K562 (cell line): ENCODE results near the gene TESMIN. TPM values are rescaled to one million over a fixed set of nuclear protein-coding genes. Genes with fewer than 3 reads are reported as not detected.

Experiments
- ATAC-seq: fragments of 200-7000 bp; cut with Tn5 transposase; 3 replicates; pipeline ENCODE4 v1.9.1; 2020; ENCODE audit warnings: moderate library complexity
- Bru-seq: library from RNA; stranded (reverse); fragments of 400-500 nt; gene quantifications from one replicate; lab custom pipeline; 2021; lab: Mats Ljungman, UMichigan
- BruChase-seq, 2 experiments: library from RNA; stranded (reverse); fragments of 400-500 nt; gene quantifications; one replicate each; lab custom pipeline; 2021; lab: Mats Ljungman, UMichigan
- BruUV-seq: library from RNA; stranded (reverse); fragments of 400-500 nt; replicated peaks from 2 replicates; lab custom pipeline; 2021; lab: Mats Ljungman, UMichigan
- CTCF ChIA-PET: fragments of 300-600 bp; formaldehyde crosslinking; extraction: SDS; loops from one replicate; lab custom pipeline; 2021; ENCODE audit warnings: low intra/inter-chr PET ratio; lab: Yijun Ruan, JAX
- POLR2A ChIA-PET: fragments of 300-600, 350-650 bp; sonication (Branson Sonifier 250); formaldehyde crosslinking; extraction: SDS; loops from one replicate; lab custom pipeline; 2021; ENCODE audit warnings: antibody characterized with exemption, inconsistent platforms; lab: Yijun Ruan, JAX
- DNase-seq, 4 experiments: peaks; one replicate each; pipeline versions ENCODE4 v3.0.0 to v3.0.0-alpha.2; 2011 to 2018; ENCODE audit warnings: low spot score in 3 of 4, mixed read lengths in 3 of 4; ENCODE audit errors: extremely low read depth in 1 of 4
- FAIRE-seq: peaks from 2 replicates; lab custom pipeline; 2011; peaks lifted over from hg19 to GRCh38; lab: Jason Lieb, UNC
- H2AFZ ChIP-seq: 2 replicates; pipeline ENCODE4 v1.6.0; 2011; ENCODE audit warnings: low read depth, low read length, control low read depth, inconsistent platforms
- H3K27ac ChIP-seq: fragments of 200-600 bp; 3 replicates; pipeline ENCODE4 v1.8.0; 2011; ENCODE audit warnings: low read depth, mild to moderate bottlenecking, control low read depth, inconsistent platforms, low read length, moderate library complexity, mixed read lengths; ENCODE audit errors: extremely low read depth
- H3K27me3 ChIP-seq, 2 experiments: fragments of 300-600 bp in 1 of 2; 2 replicates in 1 of 2; 3 replicates in 1 of 2; pipeline versions ENCODE4 v1.6.0 to v1.8.0; 2011; ENCODE audit warnings: inconsistent platforms in 2 of 2, low read length in 2 of 2, mild to moderate bottlenecking in 1 of 2, mixed read lengths in 1 of 2, moderate library complexity in 1 of 2; ENCODE audit not compliant: control insufficient read depth in 2 of 2, insufficient read depth in 2 of 2
- H3K36me3 ChIP-seq: fragments of 300-600 bp; 3 replicates; pipeline ENCODE4 v1.8.0; 2011; ENCODE audit warnings: mild to moderate bottlenecking, low read length, inconsistent platforms; ENCODE audit not compliant: control insufficient read depth, insufficient read depth
- H3K4me1 ChIP-seq, 2 experiments: fragments of 200-600 bp in 1 of 2; replicated peaks in 1 of 2; 2 replicates in 1 of 2; 3 replicates in 1 of 2; pipeline versions ENCODE4 v1.5.1 to v1.8.0; 2011; ENCODE audit warnings: inconsistent platforms in 2 of 2, low read length in 2 of 2, mild to moderate bottlenecking in 1 of 2, mixed read lengths in 1 of 2, moderate library complexity in 1 of 2; ENCODE audit not compliant: control insufficient read depth in 2 of 2, insufficient read depth in 2 of 2
- H3K4me2 ChIP-seq: 2 replicates; pipeline ENCODE4 v1.6.1; 2011; ENCODE audit warnings: low read length, control low read depth, inconsistent platforms, mixed read lengths; ENCODE audit not compliant: insufficient read depth
- H3K4me3 ChIP-seq: fragments of 200-600 bp; sonication (generic), shearing (Covaris generic); 2 replicates; pipeline ENCODE4 v1.5.1; 2016; ENCODE audit warnings: control low read depth, inconsistent platforms
- H3K79me2 ChIP-seq: fragments of 200-600 bp; 3 replicates; pipeline ENCODE4 v1.8.0; 2011; ENCODE audit warnings: low read length, inconsistent platforms; ENCODE audit not compliant: control insufficient read depth, insufficient read depth
- H3K9ac ChIP-seq, 2 experiments: 2 replicates each; pipeline versions ENCODE4 v1.6.0 to v1.6.1; 2011; ENCODE audit warnings: low read depth in 2 of 2, low read length in 2 of 2, control low read depth in 1 of 2, inconsistent platforms in 1 of 2, mild to moderate bottlenecking in 1 of 2, mixed read lengths in 1 of 2; ENCODE audit not compliant: insufficient read depth in 1 of 2
- H3K9me1 ChIP-seq: one replicate; pipeline ENCODE4 v1.6.0; 2011; ENCODE audit warnings: inconsistent platforms, mild to moderate bottlenecking, low read length, moderate library complexity; ENCODE audit not compliant: control insufficient read depth, insufficient read depth
- H3K9me3 ChIP-seq: replicated peaks from 2 replicates; pipeline ENCODE4 v1.5.1; 2011; ENCODE audit warnings: low read depth, low read length, inconsistent platforms; ENCODE audit not compliant: control insufficient read depth, insufficient read depth
- H4K20me1 ChIP-seq: replicated peaks from 2 replicates; pipeline ENCODE4 v1.6.1; 2011; ENCODE audit warnings: low read length, inconsistent platforms, mixed read lengths; ENCODE audit not compliant: control insufficient read depth, insufficient read depth
- BMI1 ChIP-seq: fragments of 150-350 bp; IDR thresholded peaks from 2 replicates; pipeline ENCODE4 v1.6.1; 2014; ENCODE audit warnings: low read length
- CBX5 ChIP-seq: IDR thresholded peaks from 2 replicates; pipeline ENCODE4 v1.6.1; 2014; ENCODE audit warnings: low read depth, borderline replicate concordance
- ELF4 ChIP-seq: fragments of 450-650 bp; formaldehyde crosslinking; IDR thresholded peaks from 2 replicates; pipeline ENCODE4 v1.4.0; 2022; ENCODE audit warnings: missing genetic modification characterization
- ETS1 ChIP-seq: conservative IDR thresholded peaks from 2 replicates; pipeline ENCODE4 v1.6.1; 2011; ENCODE audit warnings: low read depth, mild to moderate bottlenecking, low read length; ENCODE audit not compliant: control insufficient read depth
- MAZ ChIP-seq, 2 experiments: fragments of 450-650 bp in 1 of 2; sonication (generic) in 1 of 2; formaldehyde crosslinking; IDR thresholded peaks in 1 of 2; conservative IDR thresholded peaks in 1 of 2; 2 replicates each; pipeline versions ENCODE4 v1.4.0 to v1.5.0; 2020; ENCODE audit warnings: mild to moderate bottlenecking in 1 of 2, missing genetic modification reagents in 1 of 2
- MBD2 ChIP-seq: sonication (generic); IDR thresholded peaks from 2 replicates; pipeline ENCODE4 v1.6.1; 2016; ENCODE audit warnings: low read depth, borderline replicate concordance
- RB1 ChIP-seq: fragments of 450-650 bp; IDR thresholded peaks from 2 replicates; pipeline ENCODE4 v1.6.1; 2017; ENCODE audit warnings: low read depth, mild to moderate bottlenecking
- STAG1 ChIP-seq: sonication (generic); formaldehyde crosslinking; IDR thresholded peaks from 2 replicates; pipeline ENCODE4 v1.5.0; 2020; ENCODE audit warnings: missing genetic modification reagents, borderline replicate concordance
- ZMIZ1 ChIP-seq, 2 experiments: fragments of 150-350 bp in 1 of 2; IDR thresholded peaks; 2 replicates each; pipeline ENCODE4 v1.6.1; 2012 to 2016; ENCODE audit warnings: low read depth in 2 of 2, low read length in 2 of 2, mild to moderate bottlenecking in 1 of 2, moderate library complexity in 1 of 2
- ZNF384 ChIP-seq: IDR thresholded peaks from 2 replicates; pipeline ENCODE4 v1.6.1; 2012; ENCODE audit warnings: low read depth, low read length, improper control_type of control experiment
- WGBS: fragments of 100-300 bp; shearing (Covaris generic); methylation state at CpG from one replicate; pipeline ENCODE4 v1.1.6; 2016; ENCODE audit warnings: low coverage, mixed read lengths; ENCODE audit not compliant: insufficient coverage; ENCODE audit errors: missing lambda C conversion rate; 5-methylcytosine and 5-hydroxymethylcytosine counted together
- in situ Hi-C: fragments of 300-500 bp; cut with MboI; formaldehyde crosslinking; loops from 4 replicates; pipeline ENCODE4 v1.15.0; 2018; ENCODE audit warnings: inconsistent platforms, mixed read lengths
- intact Hi-C: fragments of 100-400 bp; cut with micrococcal nuclease; formaldehyde crosslinking; loops from 2 replicates; pipeline ENCODE4 v1.14.2; 2022
- long read RNA-seq, 3 experiments: library from polyadenylated mRNA in 2 of 3; library from RNA in 1 of 3; unstranded in 2 of 3; stranded (forward) in 1 of 3; transcript quantifications; one replicate each; pipeline ENCODE4 v2.0.0, GENCODE V29; 2019 to 2022
- polyA minus RNA-seq, 3 experiments: library from RNA; depleted of rRNA, polyadenylated mRNA; stranded (reverse); fragments of >200 nt; gene quantifications; 2 replicates each; pipeline ENCODE4 v1.2.3, GENCODE V29; 2011
- polyA plus RNA-seq, 8 experiments: library from polyadenylated mRNA; depleted of rRNA in 4 of 8; stranded (reverse) in 5 of 8; unstranded in 3 of 8; fragments of >200 nt; fragmentation: Nextera tagmentation in 2 of 8; fragmentation: Illumina TruSeq in 1 of 8; extraction: Ambion mirVana in 2 of 8; extraction: Trizol in 1 of 8; gene quantifications; 2 replicates each; pipeline versions ENCODE4 v1.2.1 to v1.2.3, GENCODE V29; 2011 to 2014; ENCODE audit warnings: inconsistent platforms in 1 of 8, missing spikeins in 1 of 8
- total RNA-seq, 7 experiments: library from RNA; depleted of rRNA in 6 of 7; stranded (reverse); fragments of >200 nt in 6 of 7; fragmentation: Illumina TruSeq in 2 of 7; extraction: Trizol in 2 of 7; gene quantifications; 2 replicates each; pipeline versions ENCODE4 v1.2.1 to v1.2.3, GENCODE V29; 2011 to 2021; ENCODE audit warnings: low replicate concordance in 1 of 7

TESMIN gene
- total RNA-seq (2011; cell fraction: chromatin; rRNA removed; ENCODE audit: low replicate concordance) = 17.7 and 23.8 TPM in 2 replicates
- 15.5 and 16.8 TPM in 2 replicates for total RNA-seq (2011; cell fraction: nucleolus; rRNA removed)
- total RNA-seq (2011; cell fraction: nucleoplasm; rRNA removed) = 16.2 and 30.6 TPM in 2 replicates
- total RNA-seq (2014; rRNA removed) (32.1 and 36.3 TPM in 2 replicates), total RNA-seq (2014; rRNA removed; fragmentation: Illumina TruSeq; extraction: Trizol) (12.2 and 16.9 TPM in 2 replicates), total RNA-seq (2015; rRNA removed; fragmentation: Illumina TruSeq; extraction: Trizol) (13.6 and 14.9 TPM in 2 replicates), total RNA-seq (2021) (43.3 and 50.5 TPM in 2 replicates), polyA plus RNA-seq (2011; rRNA removed) (15.0 and 18.2 TPM in 2 replicates), polyA plus RNA-seq (2014; fragmentation: Illumina TruSeq; extraction: Trizol) (12.5 and 15.4 TPM in 2 replicates), polyA plus RNA-seq (2014; fragmentation: Nextera tagmentation; extraction: Ambion mirVana) (10 to 100 TPM in 1 of 2 experiments, 1 to 10 TPM in 1; 8.9 to 13.8 TPM), polyA plus RNA-seq (2014; rRNA removed) (27.4 and 31.2 TPM in 2 replicates), polyA minus RNA-seq (2011; rRNA and poly(A)+ RNA removed) (6.2 and 6.4 TPM in 2 replicates), Bru-seq, nascent RNA (percentile 59 among the genes with signal in this experiment), BruChase-seq, experiment 1, labeled RNA remaining after a 2-hour chase (percentile 60 among the genes with signal in this experiment), BruChase-seq, experiment 2, labeled RNA remaining after a 6-hour chase (percentile 61 among the genes with signal in this experiment)
- polyA plus RNA-seq (2011; cell fraction: cytosol; rRNA removed) = 14.0 and 22.0 TPM in 2 replicates
- 27.6 and 38.7 TPM in 2 replicates for polyA plus RNA-seq (2011; cell fraction: nucleus; rRNA removed)
- 25.8 and 41.1 TPM in 2 replicates for polyA plus RNA-seq (2012)
- 11.1 and 15.8 TPM in 2 replicates for polyA minus RNA-seq (2011; cell fraction: cytosol; rRNA and poly(A)+ RNA removed)
- polyA minus RNA-seq (2011; cell fraction: nucleus; rRNA and poly(A)+ RNA removed) = 8.2 and 10.7 TPM in 2 replicates
- long read RNA-seq, experiment 1, transcript TESMIN-202 (2 exons, 643 nt) = major isoform, 30 of 99 reads
- long read RNA-seq, experiment 1, partial matches to known transcripts = 32 of 99 reads
- long read RNA-seq, experiment 1, other reads (novel, unspliced or antisense) = 35 of 99 reads
- long read RNA-seq, experiment 2, partial matches to known transcripts = 25 of 38 reads
- long read RNA-seq, experiment 2, other reads (novel, unspliced or antisense) = 8 of 38 reads
- long read RNA-seq, experiment 3, partial matches to known transcripts = 18 of 23 reads
- long read RNA-seq, experiment 3, other reads (novel, unspliced or antisense) = 4 of 23 reads

GRCh38 chr11:68751331-68751856 lies at the start of gene TESMIN:
Gene TESMIN, minus strand, starts transcription at chr11:68751520. Its CDS starts 860 bp downstream, at chr11:68750660.
- ATAC-seq (peak; percentile 99), DNase-seq (peak; percentile 91 to 99 (median 99)), FAIRE-seq (peak; percentile 78)
- peak within 1 kb of the TSS; percentile 91 for H3K27ac ChIP-seq
- peak within 1 kb of the TSS; percentile 73 for H3K4me2 ChIP-seq
- peak within 1 kb of the TSS; percentile 96 for H2AFZ ChIP-seq
- H3K9me1 ChIP-seq = no peaks in the 10 kb centered on the region
- no peaks in the 10 kb centered on the region for H3K9me3 ChIP-seq
- peaks cover 28% of the 10 kb centered on the region for H3K36me3 ChIP-seq
- peaks cover 13% of the 10 kb centered on the region for H3K79me2 ChIP-seq
- in situ Hi-C loops = no loop called here
- intact Hi-C loops = no loop called here
- BruUV-seq = no TSS peak
- peaks cover 0 to 22% of the 10 kb centered on the region in 2 experiments; a peak in 3 of 5 replicates for H3K4me1 ChIP-seq
- peak within 1 kb of the TSS; percentile 57 to 90; a peak in 3 of 4 replicates for H3K9ac ChIP-seq
- no peaks in the 10 kb centered on the region for H4K20me1 ChIP-seq
- CTCF ChIA-PET = interaction anchor here (0.6 kb wide), 1 partner anchor 494 kb away, joined by 4 read pairs; no protein-coding TSS in a partner anchor
- WGBS = 2% methylated on average over 15 of the region's 42 CpGs
- peak within 1 kb of the TSS; percentile 62 for H3K4me3 ChIP-seq
- POLR2A ChIA-PET = no interaction called here
- H3K27me3 ChIP-seq = no peaks in the 10 kb centered on the region
- TF ChIP-seq ZNF384 (0 out of 2 replicates have a peak, but pooled peaks have one; percentile 18), ETS1 (peak; percentile 79; the same call in 1 of the 2 replicates), BMI1 (no peak), MAZ (CRISPR knock-in tag; conservative IDR thresholded peaks at IDR 0.05 in 1 of 2, IDR thresholded peaks at IDR 0.05 in 1 of 2) (peak; percentile 64 to 84), ZMIZ1 (IDR thresholded peaks at IDR 0.05; ENCODE audit: low read depth in 2 of 2, low read length in 2 of 2) (peak in 1 of 2 experiments; percentile 62; a peak in 2 of 4 replicates), RB1 (peak; percentile 61; the same call in 1 of the 2 replicates), CBX5 (peak; percentile 40; the same call in 1 of the 2 replicates), MBD2 (peak; percentile 48; the same call in 1 of the 2 replicates), STAG1 (no peak), ELF4 (no peak)
